K562 (cell line): Measurements from ENCODE around the gene TCF20. TPM values are rescaled to one million over a fixed set of nuclear protein-coding genes. Genes with fewer than 3 reads are reported as not detected.

Source experiments
- C11orf30 ChIP-seq: fragments of 450-650 bp; IDR thresholded peaks from 2 replicates; pipeline ENCODE4 v1.6.1; 2016; ENCODE audit warnings: low read depth, mild to moderate bottlenecking
- CBX3 ChIP-seq, 2 experiments: IDR thresholded peaks; 1 replicate in 1 of 2; 2 replicates in 1 of 2; pipeline ENCODE4 v1.6.1; 2012; ENCODE audit warnings: inconsistent platforms in 2 of 2, low read length in 2 of 2, borderline replicate concordance in 1 of 2, control low read depth in 1 of 2
- CXXC5 ChIP-seq: fragments of 250-450 bp; sonication (Bioruptor Pico); IDR thresholded peaks from 2 replicates; pipeline ENCODE4 v1.8.0; 2022; ENCODE audit warnings: inconsistent platforms, mild to moderate bottlenecking, moderate library complexity
- FOXA1 ChIP-seq: fragments of 450-650 bp; IDR thresholded peaks from 2 replicates; pipeline ENCODE4 v1.6.1; 2016; ENCODE audit warnings: mild to moderate bottlenecking, borderline replicate concordance
- HDAC3 ChIP-seq: fragments of 450-650 bp; IDR thresholded peaks from 2 replicates; pipeline ENCODE4 v1.6.1; 2018; ENCODE audit warnings: borderline replicate concordance, mild to moderate bottlenecking, moderate library complexity; ENCODE audit not compliant: partially characterized antibody
- HIVEP1 ChIP-seq: fragments of 250-450 bp; sonication (Bioruptor Pico); IDR thresholded peaks from 2 replicates; pipeline ENCODE4 v1.4.0; 2020; ENCODE audit warnings: mild to moderate bottlenecking
- HSF4 ChIP-seq: fragments of 250-450 bp; sonication (Bioruptor Pico); IDR thresholded peaks from 2 replicates; pipeline ENCODE4 v2.1.2; 2022; ENCODE audit warnings: mild to moderate bottlenecking, moderate library complexity, borderline replicate concordance
- NFE2 ChIP-seq: IDR thresholded peaks from 2 replicates; pipeline ENCODE4 v1.6.1; 2014; ENCODE audit warnings: antibody characterized with exemption, low read depth
- NFIC ChIP-seq: fragments of 450-650 bp; IDR thresholded peaks from 2 replicates; pipeline ENCODE4 v1.6.1; 2017; ENCODE audit warnings: mild to moderate bottlenecking, inconsistent platforms
- POLR2G ChIP-seq: fragments of 200-400 bp; formaldehyde crosslinking; IDR thresholded peaks from 2 replicates; pipeline ENCODE4 v1.6.1; 2017; ENCODE audit warnings: low read depth, mild to moderate bottlenecking, antibody characterized with exemption, low read length, moderate library complexity
- SP2 ChIP-seq: IDR thresholded peaks from 2 replicates; pipeline ENCODE4 v1.6.1; 2011; ENCODE audit warnings: mild to moderate bottlenecking, low read depth, low read length, moderate library complexity; ENCODE audit not compliant: poor library complexity, severe bottlenecking; ENCODE audit errors: extremely low read depth
- TCF7 ChIP-seq: sonication (generic); IDR thresholded peaks from 2 replicates; pipeline ENCODE4 v1.6.1; 2016; ENCODE audit warnings: antibody characterized with exemption, borderline replicate concordance
- ZFPM2 ChIP-seq: fragments of 250-450 bp; sonication (Bioruptor Pico); IDR thresholded peaks from 2 replicates; pipeline ENCODE4 v1.5.1; 2022; ENCODE audit warnings: mild to moderate bottlenecking
- ZNF124 ChIP-seq: sonication (generic); formaldehyde crosslinking; IDR thresholded peaks from 2 replicates; pipeline ENCODE4 v1.8.1; 2022; ENCODE audit warnings: missing genetic modification reagents
- polyA plus RNA-seq, 8 experiments: library from polyadenylated mRNA; depleted of rRNA in 4 of 8; stranded (reverse) in 5 of 8; unstranded in 3 of 8; fragments of >200 nt; fragmentation: Nextera tagmentation in 2 of 8; fragmentation: Illumina TruSeq in 1 of 8; extraction: Ambion mirVana in 2 of 8; extraction: Trizol in 1 of 8; gene quantifications; 2 replicates each; pipeline versions ENCODE4 v1.2.1 to v1.2.3, GENCODE V29; 2011 to 2014; ENCODE audit warnings: inconsistent platforms in 1 of 8, missing spikeins in 1 of 8
- total RNA-seq, 7 experiments: library from RNA; depleted of rRNA in 6 of 7; stranded (reverse); fragments of >200 nt in 6 of 7; fragmentation: Illumina TruSeq in 2 of 7; extraction: Trizol in 2 of 7; gene quantifications; 2 replicates each; pipeline versions ENCODE4 v1.2.1 to v1.2.3, GENCODE V29; 2011 to 2021; ENCODE audit warnings: low replicate concordance in 1 of 7
- TF ChIP-seq, protein P1 (sequence below): sonication (generic); formaldehyde crosslinking; IDR thresholded peaks from 2 replicates; pipeline ENCODE4 v1.8.0; 2022; ENCODE audit warnings: mild to moderate bottlenecking, low read depth, missing genetic modification reagents
- TF ChIP-seq, protein P2 (sequence below): fragments of 250-450 bp; sonication (Bioruptor Pico); IDR thresholded peaks from 2 replicates; pipeline ENCODE4 v1.4.0; 2020; ENCODE audit warnings: borderline replicate concordance
- TF ChIP-seq, protein P3 (sequence below): fragments of 450-650 bp; formaldehyde crosslinking; IDR thresholded peaks from 2 replicates; pipeline ENCODE4 v1.4.0; 2022; ENCODE audit warnings: missing genetic modification characterization
- TF ChIP-seq, protein P4 (sequence below): sonication (generic); formaldehyde crosslinking; IDR thresholded peaks from 2 replicates; pipeline ENCODE4 v1.4.0; 2020; ENCODE audit warnings: mild to moderate bottlenecking, missing genetic modification reagents
- TF ChIP-seq, protein P5 (sequence below): fragments of 450-650 bp; IDR thresholded peaks from 2 replicates; pipeline ENCODE4 v1.6.1; 2014; ENCODE audit warnings: low read depth, mild to moderate bottlenecking, moderate library complexity, borderline replicate concordance

The TCF20 gene
- total and polyA plus RNA-seq, 9 of the 15 experiments (the other 6 are each of a cell fraction or from before 2014, with no cell fraction given): 0.35 to 43.6 (median 17.5) TPM

DNA sequence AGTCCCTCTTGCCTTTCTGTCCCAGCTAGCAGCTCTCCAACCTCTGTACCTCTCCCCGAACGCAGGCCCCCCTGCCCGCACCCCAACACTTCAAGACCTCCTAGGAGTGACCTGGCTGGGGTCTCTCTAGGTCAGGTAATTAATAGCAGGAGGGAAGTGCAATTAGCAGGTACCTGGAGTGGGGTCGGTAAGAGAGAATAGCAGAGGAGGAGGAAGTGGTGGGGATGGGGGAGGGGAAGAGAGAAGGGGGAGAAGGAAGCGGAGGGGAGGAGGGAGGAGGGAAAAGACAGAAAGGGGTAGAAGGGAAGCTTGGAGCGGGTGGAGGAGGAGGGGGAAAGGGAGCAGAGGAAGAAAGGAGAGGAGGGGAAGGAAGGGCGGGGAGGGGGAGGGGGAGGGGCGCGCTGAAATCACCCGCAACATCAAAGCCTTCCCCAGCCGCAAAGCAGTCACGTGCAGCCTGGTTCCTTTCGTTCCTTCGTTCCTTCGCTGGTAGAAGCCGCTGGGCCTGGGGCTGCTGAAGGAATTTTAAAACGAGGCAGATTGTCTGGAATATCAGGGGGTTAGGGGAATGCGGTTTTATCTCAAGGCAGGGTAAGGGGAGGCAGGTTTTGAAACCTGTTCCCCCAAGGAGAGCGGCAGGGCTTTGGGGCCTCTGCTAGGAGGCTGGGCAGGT lies 29.3 kb upstream of the TCF20 start (continued):
- TF ChIP-seq C11orf30: no peak
- no peak for TF ChIP-seq HDAC3
- TF ChIP-seq, protein P1, sequence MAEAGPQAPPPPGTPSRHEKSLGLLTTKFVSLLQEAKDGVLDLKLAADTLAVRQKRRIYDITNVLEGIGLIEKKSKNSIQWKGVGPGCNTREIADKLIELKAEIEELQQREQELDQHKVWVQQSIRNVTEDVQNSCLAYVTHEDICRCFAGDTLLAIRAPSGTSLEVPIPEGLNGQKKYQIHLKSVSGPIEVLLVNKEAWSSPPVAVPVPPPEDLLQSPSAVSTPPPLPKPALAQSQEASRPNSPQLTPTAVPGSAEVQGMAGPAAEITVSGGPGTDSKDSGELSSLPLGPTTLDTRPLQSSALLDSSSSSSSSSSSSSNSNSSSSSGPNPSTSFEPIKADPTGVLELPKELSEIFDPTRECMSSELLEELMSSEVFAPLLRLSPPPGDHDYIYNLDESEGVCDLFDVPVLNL: no peak
- TF ChIP-seq ZFPM2 (CRISPR knock-in tag): no peak
- TF ChIP-seq POLR2G: no peak
- TF ChIP-seq, protein P2, sequence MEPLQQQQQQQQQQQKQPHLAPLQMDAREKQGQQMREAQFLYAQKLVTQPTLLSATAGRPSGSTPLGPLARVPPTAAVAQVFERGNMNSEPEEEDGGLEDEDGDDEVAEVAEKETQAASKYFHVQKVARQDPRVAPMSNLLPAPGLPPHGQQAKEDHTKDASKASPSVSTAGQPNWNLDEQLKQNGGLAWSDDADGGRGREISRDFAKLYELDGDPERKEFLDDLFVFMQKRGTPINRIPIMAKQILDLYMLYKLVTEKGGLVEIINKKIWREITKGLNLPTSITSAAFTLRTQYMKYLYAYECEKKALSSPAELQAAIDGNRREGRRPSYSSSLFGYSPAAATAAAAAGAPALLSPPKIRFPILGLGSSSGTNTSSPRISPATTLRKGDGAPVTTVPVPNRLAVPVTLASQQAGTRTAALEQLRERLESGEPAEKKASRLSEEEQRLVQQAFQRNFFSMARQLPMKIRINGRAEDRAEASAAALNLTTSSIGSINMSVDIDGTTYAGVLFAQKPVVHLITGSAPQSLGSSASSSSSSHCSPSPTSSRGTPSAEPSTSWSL (CRISPR knock-in tag): no peak
- TF ChIP-seq, protein P3, sequence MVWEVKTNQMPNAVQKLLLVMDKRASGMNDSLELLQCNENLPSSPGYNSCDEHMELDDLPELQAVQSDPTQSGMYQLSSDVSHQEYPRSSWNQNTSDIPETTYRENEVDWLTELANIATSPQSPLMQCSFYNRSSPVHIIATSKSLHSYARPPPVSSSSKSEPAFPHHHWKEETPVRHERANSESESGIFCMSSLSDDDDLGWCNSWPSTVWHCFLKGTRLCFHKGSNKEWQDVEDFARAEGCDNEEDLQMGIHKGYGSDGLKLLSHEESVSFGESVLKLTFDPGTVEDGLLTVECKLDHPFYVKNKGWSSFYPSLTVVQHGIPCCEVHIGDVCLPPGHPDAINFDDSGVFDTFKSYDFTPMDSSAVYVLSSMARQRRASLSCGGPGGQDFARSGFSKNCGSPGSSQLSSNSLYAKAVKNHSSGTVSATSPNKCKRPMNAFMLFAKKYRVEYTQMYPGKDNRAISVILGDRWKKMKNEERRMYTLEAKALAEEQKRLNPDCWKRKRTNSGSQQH (CRISPR knock-in tag): no peak
- no peak for TF ChIP-seq CBX3 (IDR thresholded peaks at IDR 0.05; ENCODE audit: borderline replicate concordance in 1 of 2, low read length in 2 of 2)
- TF ChIP-seq TCF7: peak; percentile 95
- no peak for TF ChIP-seq HSF4 (CRISPR knock-in tag)
- TF ChIP-seq, protein P4, sequence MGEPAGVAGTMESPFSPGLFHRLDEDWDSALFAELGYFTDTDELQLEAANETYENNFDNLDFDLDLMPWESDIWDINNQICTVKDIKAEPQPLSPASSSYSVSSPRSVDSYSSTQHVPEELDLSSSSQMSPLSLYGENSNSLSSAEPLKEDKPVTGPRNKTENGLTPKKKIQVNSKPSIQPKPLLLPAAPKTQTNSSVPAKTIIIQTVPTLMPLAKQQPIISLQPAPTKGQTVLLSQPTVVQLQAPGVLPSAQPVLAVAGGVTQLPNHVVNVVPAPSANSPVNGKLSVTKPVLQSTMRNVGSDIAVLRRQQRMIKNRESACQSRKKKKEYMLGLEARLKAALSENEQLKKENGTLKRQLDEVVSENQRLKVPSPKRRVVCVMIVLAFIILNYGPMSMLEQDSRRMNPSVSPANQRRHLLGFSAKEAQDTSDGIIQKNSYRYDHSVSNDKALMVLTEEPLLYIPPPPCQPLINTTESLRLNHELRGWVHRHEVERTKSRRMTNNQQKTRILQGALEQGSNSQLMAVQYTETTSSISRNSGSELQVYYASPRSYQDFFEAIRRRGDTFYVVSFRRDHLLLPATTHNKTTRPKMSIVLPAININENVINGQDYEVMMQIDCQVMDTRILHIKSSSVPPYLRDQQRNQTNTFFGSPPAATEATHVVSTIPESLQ: no peak
- TF ChIP-seq FOXA1: no peak
- no peak for TF ChIP-seq SP2
- TF ChIP-seq, protein P5, sequence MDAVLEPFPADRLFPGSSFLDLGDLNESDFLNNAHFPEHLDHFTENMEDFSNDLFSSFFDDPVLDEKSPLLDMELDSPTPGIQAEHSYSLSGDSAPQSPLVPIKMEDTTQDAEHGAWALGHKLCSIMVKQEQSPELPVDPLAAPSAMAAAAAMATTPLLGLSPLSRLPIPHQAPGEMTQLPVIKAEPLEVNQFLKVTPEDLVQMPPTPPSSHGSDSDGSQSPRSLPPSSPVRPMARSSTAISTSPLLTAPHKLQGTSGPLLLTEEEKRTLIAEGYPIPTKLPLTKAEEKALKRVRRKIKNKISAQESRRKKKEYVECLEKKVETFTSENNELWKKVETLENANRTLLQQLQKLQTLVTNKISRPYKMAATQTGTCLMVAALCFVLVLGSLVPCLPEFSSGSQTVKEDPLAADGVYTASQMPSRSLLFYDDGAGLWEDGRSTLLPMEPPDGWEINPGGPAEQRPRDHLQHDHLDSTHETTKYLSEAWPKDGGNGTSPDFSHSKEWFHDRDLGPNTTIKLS: no peak
- TF ChIP-seq HIVEP1 (CRISPR knock-in tag): no peak
- TF ChIP-seq CXXC5 (CRISPR knock-in tag): peak; percentile 43; the same call in 1 of the 2 replicates
- no peak for TF ChIP-seq NFE2
- 0 out of 2 replicates have a peak, but pooled peaks have one; percentile 36 for TF ChIP-seq NFIC
- TF ChIP-seq ZNF124 (CRISPR knock-in tag): no peak
